HepG2 (cell line): ENCODE data around the gene UAP1L1. TPM values are rescaled to one million over a fixed set of nuclear protein-coding genes. Genes with fewer than 3 reads are reported as not detected.

ENCODE experiments used
- ATAC-seq: fragments of 200-7000 bp; cut with Tn5 transposase; 3 replicates; pipeline ENCODE4 v1.9.1; 2020; ENCODE audit warnings: mild to moderate bottlenecking, moderate library complexity
- BruUV-seq: library from RNA; stranded (reverse); fragments of 400-500 nt; replicated peaks from 2 replicates; lab custom pipeline; 2021; lab: Mats Ljungman, UMichigan
- CTCF ChIA-PET: fragments of 300-600 bp; formaldehyde crosslinking; extraction: SDS; loops from one replicate; lab custom pipeline; 2021; ENCODE audit warnings: low total read pairs, inconsistent platforms, low intra/inter-chr PET ratio; lab: Yijun Ruan, JAX
- POLR2A ChIA-PET: fragments of 350-600 bp; sonication (Branson Sonifier 250); formaldehyde crosslinking; loops from one replicate; lab custom pipeline; 2020; ENCODE audit warnings: antibody characterized with exemption, inconsistent platforms; lab: Yijun Ruan, JAX
- DNase-seq: peaks from one replicate; pipeline ENCODE4 v3.0.0-alpha.2; 2015; ENCODE audit warnings: low spot score
- FAIRE-seq: peaks from 3 replicates; lab custom pipeline; 2011; peaks lifted over from hg19 to GRCh38; lab: Jason Lieb, UNC
- H2AFZ ChIP-seq: one replicate; pipeline ENCODE4 v1.6.1; 2011; ENCODE audit warnings: low read length, inconsistent platforms
- H3K27ac ChIP-seq: fragments of 300-600 bp; 3 replicates; pipeline ENCODE4 v1.8.0; 2011; ENCODE audit warnings: mixed run types, mild to moderate bottlenecking, mixed read lengths, low read length, inconsistent platforms; ENCODE audit not compliant: insufficient read depth; ENCODE audit errors: extremely low read length
- H3K27me3 ChIP-seq, 2 experiments: fragments of 200-600 bp in 1 of 2; 2 replicates in 1 of 2; 3 replicates in 1 of 2; pipeline versions ENCODE4 v1.6.0 to v1.8.0; 2011; ENCODE audit warnings: low read length in 2 of 2, mild to moderate bottlenecking in 2 of 2, moderate library complexity in 2 of 2, inconsistent platforms in 1 of 2; ENCODE audit not compliant: insufficient read depth in 2 of 2, control insufficient read depth in 1 of 2
- H3K36me3 ChIP-seq, 2 experiments: fragments of 200-600 bp in 1 of 2; replicated peaks in 1 of 2; 2 replicates in 1 of 2; 3 replicates in 1 of 2; pipeline versions ENCODE4 v1.5.1 to v1.8.0; 2011; ENCODE audit warnings: low read length in 2 of 2, inconsistent platforms in 1 of 2; ENCODE audit not compliant: insufficient read depth in 2 of 2, control insufficient read depth in 1 of 2
- H3K4me1 ChIP-seq: 2 replicates; pipeline ENCODE4 v1.5.1; 2012; ENCODE audit warnings: low read length, inconsistent platforms; ENCODE audit not compliant: insufficient read depth
- H3K4me2 ChIP-seq: 2 replicates; pipeline ENCODE4 v1.6.0; 2011; ENCODE audit warnings: low read depth, low read length, inconsistent platforms
- H3K4me3 ChIP-seq, 3 experiments: fragments of 200-600 bp in 1 of 3; sonication (generic), shearing (Covaris generic) in 1 of 3; replicated peaks in 1 of 3; 2 replicates each; pipeline ENCODE4 v1.5.1; 2011 to 2016; ENCODE audit warnings: low read length in 3 of 3, inconsistent platforms in 2 of 3, low read depth in 2 of 3, mild to moderate bottlenecking in 2 of 3, control low read depth in 1 of 3, mixed read lengths in 1 of 3; ENCODE audit not compliant: insufficient read depth in 1 of 3
- H3K79me2 ChIP-seq: one replicate; pipeline ENCODE4 v1.6.1; 2011; ENCODE audit warnings: low read length, inconsistent platforms; ENCODE audit not compliant: insufficient read depth
- H3K9ac ChIP-seq: 2 replicates; pipeline ENCODE4 v1.6.0; 2011; ENCODE audit warnings: mild to moderate bottlenecking, low read depth, low read length, inconsistent platforms; ENCODE audit not compliant: insufficient read depth
- H3K9me3 ChIP-seq: 2 replicates; pipeline ENCODE4 v1.5.1; 2012; ENCODE audit warnings: mild to moderate bottlenecking, low read length
- H4K20me1 ChIP-seq: 2 replicates; pipeline ENCODE4 v1.6.0; 2011; ENCODE audit warnings: inconsistent platforms, mild to moderate bottlenecking, low read length, moderate library complexity; ENCODE audit not compliant: insufficient read depth
- DRAP1 ChIP-seq: IDR thresholded peaks from 2 replicates; pipeline ENCODE4 v1.6.1; 2016; ENCODE audit warnings: missing genetic modification reagents, missing compliant biosample characterization
- RERE ChIP-seq: IDR thresholded peaks from 2 replicates; pipeline ENCODE4 v1.6.1; 2016; ENCODE audit warnings: low read depth, missing genetic modification reagents, missing compliant biosample characterization
- ZBTB33 ChIP-seq: sonication (generic); formaldehyde crosslinking; IDR thresholded peaks from 2 replicates; pipeline ENCODE4 v1.4.0; 2020; ENCODE audit warnings: missing genetic modification reagents
- ZBTB7B ChIP-seq: sonication (generic); formaldehyde crosslinking; IDR thresholded peaks from 2 replicates; pipeline ENCODE4 v1.4.0; 2020; ENCODE audit warnings: missing genetic modification reagents
- ZNF33A ChIP-seq: sonication (generic); formaldehyde crosslinking; IDR thresholded peaks from 2 replicates; pipeline ENCODE4 v1.5.1; 2020; ENCODE audit warnings: missing genetic modification reagents, mild to moderate bottlenecking, moderate library complexity, borderline replicate concordance
- ZNF367 ChIP-seq: sonication (generic); formaldehyde crosslinking; IDR thresholded peaks from 2 replicates; pipeline ENCODE4 v1.4.0; 2020; ENCODE audit warnings: missing genetic modification reagents, borderline replicate concordance
- ZNF530 ChIP-seq: sonication (generic); formaldehyde crosslinking; IDR thresholded peaks from 2 replicates; pipeline ENCODE4 v1.5.0; 2020; ENCODE audit warnings: low read depth, mild to moderate bottlenecking, missing genetic modification reagents
- ZNF703 ChIP-seq: sonication (generic); formaldehyde crosslinking; IDR thresholded peaks from 2 replicates; pipeline ENCODE4 v1.5.1; 2020; ENCODE audit warnings: missing genetic modification reagents, mild to moderate bottlenecking, moderate library complexity, borderline replicate concordance
- WGBS: methylation state at CpG from one replicate; pipeline ENCODE4 v1.1.6; 2017; ENCODE audit warnings: low lambda C conversion rate; 5-methylcytosine and 5-hydroxymethylcytosine counted together
- in situ Hi-C: cut with HindIII; loops from 2 replicates; pipeline ENCODE4 v1.10.0; 2017; ENCODE audit warnings: low pct_unique_long_range_greater_than_20kb; ENCODE audit not compliant: extremely low pct_ligation_motif_present
- intact Hi-C: fragments of 100-400 bp; cut with micrococcal nuclease; formaldehyde crosslinking; loops from one replicate; pipeline ENCODE4 v1.10.0; 2022; ENCODE audit not compliant: unreplicated experiment
- polyA plus RNA-seq, 8 experiments: library from polyadenylated mRNA; depleted of rRNA in 3 of 8; stranded (reverse) in 7 of 8; unstranded in 1 of 8; fragments of >200 nt; fragmentation: Illumina TruSeq in 4 of 8; extraction: Trizol in 4 of 8; gene quantifications; 2 replicates each; pipeline versions ENCODE4 v1.2.1 to v1.2.3, GENCODE V29; 2011 to 2016; ENCODE audit warnings: low read depth in 4 of 8, missing spikeins in 1 of 8, mixed read lengths in 1 of 8; ENCODE audit not compliant: insufficient read depth in 1 of 8
- total RNA-seq, 5 experiments: library from RNA; depleted of rRNA; stranded (reverse); fragments of >200 nt; fragmentation: Illumina TruSeq; extraction: Trizol; gene quantifications; 2 replicates each; pipeline ENCODE4 v1.2.3, GENCODE V29; 2016; ENCODE audit warnings: low read depth in 1 of 5
- TF ChIP-seq, protein P1 (sequence below), 2 experiments: sonication (generic) in 1 of 2; formaldehyde crosslinking in 1 of 2; IDR thresholded peaks; 2 replicates each; pipeline versions ENCODE4 v1.4.0 to v1.6.1; 2018 to 2020; ENCODE audit warnings: missing genetic modification reagents in 2 of 2, borderline replicate concordance in 1 of 2, low read depth in 1 of 2, mild to moderate bottlenecking in 1 of 2, missing biosample characterization in 1 of 2
- TF ChIP-seq, protein P2 (sequence below): IDR thresholded peaks from 2 replicates; pipeline ENCODE4 v1.6.1; 2016; ENCODE audit warnings: missing compliant biosample characterization, missing genetic modification reagents, borderline replicate concordance

Gene UAP1L1
- total and polyA plus RNA-seq, 2 of the 13 experiments (the other 11 are each of a cell fraction or from before 2014, with no cell fraction given) = 5.4 to 6.4 TPM

- CTCF ChIA-PET = no interaction called here
- Histone ChIP-seq H3K4me2 (no peak overlapping the region), H3K9me3 (no peaks in the 10 kb centered on the region), H3K9ac (no peak overlapping the region), H2AFZ (no peak overlapping the region), H3K27me3 (no peaks in the 10 kb centered on the region), H3K4me1 (peaks cover 14% of the 10 kb centered on the region), H4K20me1 (no peaks in the 10 kb centered on the region), H3K4me3 (no peak overlapping the region), H3K36me3 (peaks cover 28 to 50% of the 10 kb centered on the region in 2 experiments), H3K27ac (no peak overlapping the region), H3K79me2 (no peaks in the 10 kb centered on the region)
- POLR2A ChIA-PET = no interaction called here
- intact Hi-C loops (no loop called here), in situ Hi-C loops (no loop called here)
- ATAC-seq (no peak), DNase-seq (no peak), FAIRE-seq (no peak)
- over 99% methylated on average over 15 of the region's 31 CpGs for WGBS
- no TSS peak for BruUV-seq
- TF ChIP-seq ZNF703 (CRISPR knock-in tag) (no peak), ZBTB7B (CRISPR knock-in tag) (no peak), ZNF367 (CRISPR knock-in tag) (no peak), DRAP1 (CRISPR knock-in tag) (no peak), ZNF530 (CRISPR knock-in tag) (no peak), RERE (no peak), ZBTB33 (CRISPR knock-in tag) (no peak), ZNF33A (CRISPR knock-in tag) (no peak)
- TF ChIP-seq, protein P1, sequence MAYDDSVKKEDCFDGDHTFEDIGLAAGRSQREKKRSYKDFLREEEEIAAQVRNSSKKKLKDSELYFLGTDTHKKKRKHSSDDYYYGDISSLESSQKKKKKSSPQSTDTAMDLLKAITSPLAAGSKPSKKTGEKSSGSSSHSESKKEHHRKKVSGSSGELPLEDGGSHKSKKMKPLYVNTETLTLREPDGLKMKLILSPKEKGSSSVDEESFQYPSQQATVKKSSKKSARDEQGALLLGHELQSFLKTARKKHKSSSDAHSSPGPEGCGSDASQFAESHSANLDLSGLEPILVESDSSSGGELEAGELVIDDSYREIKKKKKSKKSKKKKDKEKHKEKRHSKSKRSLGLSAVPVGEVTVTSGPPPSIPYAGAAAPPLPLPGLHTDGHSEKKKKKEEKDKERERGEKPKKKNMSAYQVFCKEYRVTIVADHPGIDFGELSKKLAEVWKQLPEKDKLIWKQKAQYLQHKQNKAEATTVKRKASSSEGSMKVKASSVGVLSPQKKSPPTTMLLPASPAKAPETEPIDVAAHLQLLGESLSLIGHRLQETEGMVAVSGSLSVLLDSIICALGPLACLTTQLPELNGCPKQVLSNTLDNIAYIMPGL (CRISPR knock-in tag; IDR thresholded peaks at IDR 0.05; ENCODE audit: borderline replicate concordance in 1 of 2, low read depth in 1 of 2) = no peak
- TF ChIP-seq, protein P2, sequence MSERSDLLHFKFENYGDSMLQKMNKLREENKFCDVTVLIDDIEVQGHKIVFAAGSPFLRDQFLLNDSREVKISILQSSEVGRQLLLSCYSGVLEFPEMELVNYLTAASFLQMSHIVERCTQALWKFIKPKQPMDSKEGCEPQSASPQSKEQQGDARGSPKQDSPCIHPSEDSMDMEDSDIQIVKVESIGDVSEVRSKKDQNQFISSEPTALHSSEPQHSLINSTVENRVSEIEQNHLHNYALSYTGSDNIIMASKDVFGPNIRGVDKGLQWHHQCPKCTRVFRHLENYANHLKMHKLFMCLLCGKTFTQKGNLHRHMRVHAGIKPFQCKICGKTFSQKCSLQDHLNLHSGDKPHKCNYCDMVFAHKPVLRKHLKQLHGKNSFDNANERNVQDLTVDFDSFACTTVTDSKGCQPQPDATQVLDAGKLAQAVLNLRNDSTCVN (CRISPR knock-in tag) = no peak
Observed at GRCh38 chr9:137105814-137106661, 28.7 kb downstream of the UAP1L1 start.
